HG02938 (cell line): ENCODE measurements around the gene TRPV6.

Experiments
- ATAC-seq: cut with Tn5 transposase; IDR thresholded peaks from one replicate; pipeline ENCODE4 v1.9.1; 2021; ENCODE audit warnings: mild to moderate bottlenecking, moderate library complexity; ENCODE audit not compliant: unreplicated experiment

Gene TRPV6

DNA sequence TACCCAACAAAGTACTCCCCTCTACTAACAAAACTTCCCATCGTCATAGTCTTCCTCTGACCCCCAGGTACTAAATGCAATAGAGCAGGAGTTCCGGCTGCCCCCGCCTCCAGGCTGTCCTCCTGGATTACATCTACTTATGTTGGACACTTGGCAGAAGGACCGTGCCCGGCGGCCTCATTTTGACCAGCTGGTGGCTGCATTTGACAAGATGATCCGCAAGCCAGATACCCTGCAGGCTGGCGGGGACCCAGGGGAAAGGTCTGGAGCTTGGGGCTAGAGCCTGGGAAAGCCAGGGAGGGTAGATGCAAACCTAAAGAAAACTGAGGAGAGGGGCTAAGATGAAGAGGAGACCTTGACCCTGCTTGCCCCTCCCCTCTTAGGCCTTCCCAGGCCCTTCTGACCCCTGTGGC is 15.4 kb downstream of the TRPV6 start:
- no peak for ATAC-seq

DNA sequence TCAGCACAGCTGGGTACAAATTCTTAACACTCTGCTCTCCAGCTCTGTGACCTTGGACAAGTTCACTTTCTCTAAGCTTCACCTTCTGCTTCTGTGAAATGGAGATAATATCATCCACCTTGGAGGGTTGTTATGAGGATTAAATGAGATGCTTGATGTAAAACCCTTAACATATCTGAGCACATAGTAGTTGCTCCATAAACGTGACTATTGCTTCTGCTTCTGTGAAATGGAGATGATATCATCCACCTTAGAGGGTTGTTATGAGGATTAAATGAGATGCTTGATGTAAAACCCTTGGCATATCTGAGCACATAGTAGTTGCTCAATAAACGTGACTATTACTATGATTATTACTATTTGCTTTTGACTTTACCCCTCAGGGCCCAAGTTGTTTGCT is 16.1 kb downstream of the TRPV6 start:
- no peak for ATAC-seq

DNA sequence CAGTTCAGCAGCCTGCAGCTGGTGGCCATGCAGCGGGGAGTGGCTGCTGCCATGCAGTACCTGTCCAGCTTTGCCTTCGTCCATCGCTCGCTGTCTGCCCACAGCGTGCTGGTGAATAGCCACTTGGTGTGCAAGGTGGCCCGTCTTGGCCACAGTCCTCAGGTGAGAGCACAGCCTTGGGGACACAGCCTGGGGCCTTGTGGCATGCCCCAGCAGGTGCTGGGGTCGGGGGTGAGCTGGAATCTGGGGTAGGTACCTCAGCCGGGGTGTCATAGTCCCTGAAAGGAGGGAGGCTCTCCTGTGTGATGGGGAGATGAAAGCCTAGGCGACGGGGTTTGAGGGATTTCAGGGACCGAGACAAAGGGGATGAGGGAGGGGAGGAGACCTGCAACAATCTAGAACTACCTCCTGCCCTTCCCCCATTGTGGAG is 16.5 kb downstream of the TRPV6 start:
- ATAC-seq: no peak

DNA sequence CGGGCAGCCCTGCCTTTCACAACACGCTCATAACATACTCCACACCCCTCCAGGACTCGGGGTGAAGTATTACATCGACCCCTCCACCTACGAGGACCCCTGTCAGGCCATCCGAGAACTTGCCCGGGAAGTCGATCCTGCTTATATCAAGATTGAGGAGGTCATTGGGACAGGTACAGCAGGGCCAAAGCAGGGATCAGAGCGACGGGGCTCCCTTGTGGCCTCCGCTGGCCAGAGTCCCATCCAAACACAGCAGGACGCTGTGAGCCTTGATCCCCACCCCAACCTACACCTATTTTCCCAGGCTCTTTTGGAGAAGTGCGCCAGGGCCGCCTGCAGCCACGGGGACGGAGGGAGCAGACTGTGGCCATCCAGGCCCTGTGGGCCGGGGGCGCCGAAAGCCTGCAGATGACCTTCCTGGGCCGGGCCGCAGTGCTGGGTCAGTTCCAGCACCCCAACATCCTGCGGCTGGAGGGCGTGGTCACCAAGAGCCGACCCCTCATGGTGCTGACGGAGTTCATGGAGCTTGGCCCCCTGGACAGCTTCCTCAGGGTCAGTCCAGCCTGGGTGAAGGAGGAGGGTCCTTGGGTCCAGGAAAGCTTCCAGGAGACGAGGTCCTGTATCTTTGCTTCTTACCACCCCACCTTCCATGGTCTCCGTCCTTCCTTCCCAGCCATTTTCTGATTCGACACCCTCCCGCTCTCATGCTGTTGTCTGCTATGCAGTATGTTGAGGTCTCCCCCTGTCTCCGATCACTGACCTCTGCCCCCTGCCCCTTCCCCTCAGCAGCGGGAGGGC is 17.2 kb downstream of the TRPV6 start:
- ATAC-seq: no peak

DNA sequence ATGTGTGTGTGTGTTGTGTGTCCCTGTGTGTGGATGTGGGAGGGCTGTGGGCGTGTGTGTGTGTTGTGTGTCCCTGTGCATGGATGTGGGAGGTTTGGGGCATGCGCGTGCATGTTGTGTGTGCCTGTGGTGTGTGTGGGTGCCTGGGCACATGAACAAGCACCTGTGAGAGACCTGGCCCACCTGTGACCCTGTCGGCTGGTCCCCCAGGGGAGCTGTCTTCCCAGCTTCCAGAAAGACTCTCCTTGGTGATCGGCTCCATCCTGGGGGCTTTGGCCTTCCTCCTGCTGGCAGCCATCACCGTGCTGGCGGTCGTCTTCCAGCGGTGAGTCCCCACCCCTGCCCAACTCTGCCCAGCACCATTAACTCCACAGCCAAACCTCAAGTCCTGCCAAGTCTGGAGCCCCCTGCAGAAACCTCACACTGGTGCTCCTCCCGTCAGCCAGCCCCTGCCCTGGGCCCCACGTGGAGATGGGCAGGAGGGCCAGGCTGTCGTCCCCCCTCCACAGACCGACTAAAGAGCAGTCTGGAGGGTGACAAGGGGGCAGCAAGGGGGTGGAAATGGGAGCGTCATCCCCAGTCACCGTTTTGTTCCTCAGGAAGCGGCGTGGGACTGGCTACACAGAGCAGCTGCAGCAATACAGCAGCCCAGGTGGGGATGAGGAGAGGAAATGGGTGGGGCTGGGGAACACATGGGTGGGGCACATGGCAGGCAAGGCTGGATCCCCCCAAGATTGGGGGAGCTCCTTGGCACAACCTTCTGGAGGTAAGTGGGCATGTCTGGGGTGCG is 18.0 kb downstream of the TRPV6 start:
- no peak for ATAC-seq

DNA sequence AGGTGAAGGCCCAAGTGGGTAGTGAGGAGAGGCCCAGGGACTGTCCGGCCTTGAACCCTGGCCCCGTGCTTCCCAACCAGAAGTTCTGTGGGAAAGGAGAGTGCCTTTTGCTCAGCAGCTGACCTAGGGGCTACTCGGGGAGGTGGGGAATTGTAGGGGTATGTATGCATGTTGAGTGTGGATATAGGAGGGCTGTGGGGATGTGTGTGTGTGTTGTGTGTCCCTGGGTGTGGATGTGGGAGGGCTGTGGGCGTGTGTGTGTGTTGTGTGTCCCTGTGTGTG is 18.5 kb downstream of the TRPV6 start:
- no peak for ATAC-seq

DNA sequence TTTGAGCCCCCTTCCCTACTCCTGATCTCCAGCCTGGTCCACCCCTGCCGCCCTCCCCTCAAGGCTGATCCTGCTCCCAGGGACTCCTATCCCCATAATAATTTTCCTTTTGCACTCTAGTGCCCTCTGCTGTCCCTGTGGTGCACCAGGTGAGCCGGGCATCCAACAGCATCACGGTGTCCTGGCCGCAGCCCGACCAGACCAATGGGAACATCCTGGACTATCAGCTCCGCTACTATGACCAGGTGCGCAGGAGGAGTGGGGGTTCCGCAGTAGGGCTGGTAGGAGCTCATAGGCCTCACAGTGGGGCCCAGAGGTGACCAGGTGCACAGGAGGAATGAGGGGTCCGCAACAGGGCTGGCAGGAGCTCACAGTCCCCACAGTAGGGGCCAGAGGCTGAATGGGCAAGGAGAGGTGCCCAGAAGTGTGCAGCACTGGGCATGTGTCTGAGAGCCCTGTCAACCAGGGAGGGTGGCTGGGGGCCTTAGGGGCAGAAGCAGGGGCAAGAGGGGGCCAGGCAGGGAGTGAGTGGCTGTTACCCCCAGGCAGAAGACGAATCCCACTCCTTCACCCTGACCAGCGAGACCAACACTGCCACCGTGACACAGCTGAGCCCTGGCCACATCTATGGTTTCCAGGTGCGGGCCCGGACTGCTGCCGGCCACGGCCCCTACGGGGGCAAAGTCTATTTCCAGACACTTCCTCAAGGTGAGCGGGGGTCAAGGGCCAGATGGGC is 19.0 kb downstream of the TRPV6 start:
- ATAC-seq: no peak

DNA sequence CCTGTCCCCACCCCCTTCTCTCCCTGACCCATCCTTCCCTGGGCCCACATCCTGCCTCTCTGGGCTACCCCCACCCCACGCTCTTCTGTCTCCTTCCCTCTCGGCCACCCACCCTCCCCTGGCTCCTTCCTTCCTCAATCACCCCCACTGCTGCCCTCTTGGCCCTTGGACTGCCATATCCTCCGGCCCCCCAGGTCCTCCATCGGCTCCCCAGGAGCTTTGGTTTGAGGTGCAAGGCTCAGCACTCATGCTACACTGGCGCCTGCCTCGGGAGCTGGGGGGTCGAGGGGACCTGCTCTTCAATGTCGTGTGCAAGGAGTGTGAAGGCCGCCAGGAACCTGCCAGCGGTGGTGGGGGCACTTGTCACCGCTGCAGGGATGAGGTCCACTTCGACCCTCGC is 19.8 kb downstream of the TRPV6 start:
- ATAC-seq: no peak

DNA sequence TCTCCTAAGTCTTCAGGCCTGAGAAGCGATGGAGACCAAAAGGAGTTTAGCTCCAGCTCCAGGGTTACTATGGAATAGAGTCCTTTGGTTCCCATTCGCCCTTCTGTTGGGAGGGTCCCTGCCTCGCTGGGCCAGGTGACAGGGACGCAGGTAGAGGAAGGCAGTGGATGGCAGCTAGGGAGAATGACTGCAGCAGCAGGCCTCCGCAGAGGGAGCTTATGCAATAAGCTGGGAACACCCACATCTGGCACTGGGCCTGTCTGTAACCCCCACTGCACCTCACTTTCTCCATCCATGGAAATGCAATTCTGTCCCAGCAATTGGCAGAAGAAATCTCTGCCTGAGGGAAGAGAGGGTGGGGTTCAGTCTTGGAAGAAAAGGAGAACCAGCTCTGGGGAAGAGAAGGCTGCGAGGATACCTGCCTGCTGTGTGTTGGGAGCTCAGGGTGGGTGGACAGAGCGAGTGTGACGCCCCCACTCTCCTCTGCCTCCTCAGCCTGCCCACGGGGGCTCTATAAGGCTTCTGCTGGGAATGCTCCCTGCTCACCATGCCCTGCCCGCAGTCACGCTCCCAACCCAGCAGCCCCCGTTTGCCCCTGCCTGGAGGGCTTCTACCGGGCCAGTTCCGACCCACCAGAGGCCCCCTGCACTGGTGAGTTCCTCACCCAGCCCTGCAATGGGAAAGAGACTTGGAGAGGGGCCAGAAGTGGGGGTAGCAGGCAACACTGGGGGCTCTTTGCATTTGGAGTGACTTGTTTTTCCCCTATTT is 20.4 kb downstream of the TRPV6 start:
- no peak for ATAC-seq

DNA sequence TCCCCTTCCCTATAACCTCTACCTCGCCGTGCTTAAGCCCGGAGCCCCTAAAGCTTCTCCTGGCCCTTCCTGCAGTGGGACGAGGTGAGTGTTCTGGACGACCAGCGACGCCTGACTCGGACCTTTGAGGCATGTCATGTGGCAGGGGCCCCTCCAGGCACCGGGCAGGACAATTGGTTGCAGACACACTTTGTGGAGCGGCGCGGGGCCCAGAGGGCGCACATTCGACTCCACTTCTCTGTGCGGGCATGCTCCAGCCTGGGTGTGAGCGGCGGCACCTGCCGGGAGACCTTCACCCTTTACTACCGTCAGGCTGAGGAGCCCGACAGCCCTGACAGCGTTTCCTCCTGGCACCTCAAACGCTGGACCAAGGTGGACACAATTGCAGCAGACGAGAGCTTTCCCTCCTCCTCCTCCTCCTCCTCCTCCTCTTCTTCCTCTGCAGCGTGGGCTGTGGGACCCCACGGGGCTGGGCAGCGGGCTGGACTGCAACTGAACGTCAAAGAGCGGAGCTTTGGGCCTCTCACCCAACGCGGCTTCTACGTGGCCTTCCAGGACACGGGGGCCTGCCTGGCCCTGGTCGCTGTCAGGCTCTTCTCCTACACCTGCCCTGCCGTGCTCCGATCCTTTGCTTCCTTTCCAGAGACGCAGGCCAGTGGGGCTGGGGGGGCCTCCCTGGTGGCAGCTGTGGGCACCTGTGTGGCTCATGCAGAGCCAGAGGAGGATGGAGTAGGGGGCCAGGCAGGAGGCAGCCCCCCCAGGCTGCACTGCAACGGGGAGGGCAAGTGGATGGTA is 21.5 kb downstream of the TRPV6 start:
- no peak for ATAC-seq

DNA sequence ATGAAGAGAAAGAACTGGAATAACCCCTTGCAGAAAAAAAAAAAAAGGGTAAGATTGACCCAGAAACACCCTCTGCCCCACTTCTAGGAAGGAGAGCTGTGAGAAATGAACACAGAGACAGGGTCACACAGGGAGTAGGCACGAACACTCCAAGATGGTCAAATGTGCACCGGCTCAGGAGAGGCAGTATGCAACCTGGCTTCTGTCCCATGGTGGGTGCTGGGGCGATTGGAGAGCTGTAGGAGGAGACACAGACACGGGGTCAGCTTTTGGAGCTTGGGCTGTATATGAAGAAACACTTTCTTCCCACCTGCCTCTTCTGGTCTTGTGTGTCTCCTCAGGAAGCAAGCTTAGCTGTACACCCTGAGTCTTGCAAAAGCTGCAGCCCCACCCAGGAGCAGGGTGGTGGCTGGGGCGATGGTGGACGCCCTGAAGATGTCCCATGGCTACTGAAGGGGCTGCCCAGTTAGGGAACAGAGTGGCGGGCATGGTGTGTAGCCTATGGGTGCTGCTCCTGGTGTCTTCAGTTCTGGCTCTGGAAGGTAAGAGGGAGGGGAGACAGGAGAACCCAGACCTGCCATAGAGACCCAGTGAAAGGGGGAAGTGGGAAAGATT is 22.7 kb downstream of the TRPV6 start:
- ATAC-seq: no peak

DNA sequence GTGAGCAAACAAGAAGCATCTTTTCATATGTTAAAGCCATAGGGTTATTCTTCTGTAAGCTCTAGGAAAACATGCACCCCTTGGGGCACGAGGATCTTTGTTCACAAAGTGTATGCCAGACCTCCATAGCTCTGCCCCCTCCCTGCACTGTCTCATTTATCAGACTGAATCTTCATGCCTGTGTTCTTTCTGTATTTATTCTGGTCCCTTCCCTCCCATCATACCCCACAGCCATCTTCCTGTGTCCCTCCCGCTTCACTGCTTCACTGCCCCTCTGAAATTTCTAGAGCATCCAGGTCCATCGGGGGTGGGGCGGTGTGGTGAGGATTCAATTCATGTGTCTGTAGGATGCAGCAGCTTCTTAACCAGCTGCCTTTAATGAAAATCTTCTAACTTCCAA is 23.2 kb downstream of the TRPV6 start:
- no peak for ATAC-seq

DNA sequence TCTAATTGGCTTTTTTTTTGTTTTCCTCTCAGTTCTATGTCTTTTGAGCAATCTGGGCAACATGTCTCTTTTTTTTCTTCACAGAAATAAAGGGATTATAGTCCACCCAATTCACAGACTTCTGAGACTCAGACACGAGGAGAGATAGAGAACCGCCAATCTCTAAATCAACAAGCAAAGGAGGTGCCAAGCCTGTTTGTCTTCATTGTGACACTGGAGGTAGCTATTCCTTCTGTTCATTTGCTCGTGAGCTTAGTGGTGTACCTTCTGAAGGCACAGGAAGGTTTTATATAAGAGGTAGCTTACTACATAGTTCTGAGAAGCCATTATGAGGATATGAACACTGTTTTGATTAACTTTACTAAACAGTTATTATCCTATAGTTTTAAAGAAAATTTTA is 24.6 kb downstream of the TRPV6 start:
- no peak for ATAC-seq

DNA sequence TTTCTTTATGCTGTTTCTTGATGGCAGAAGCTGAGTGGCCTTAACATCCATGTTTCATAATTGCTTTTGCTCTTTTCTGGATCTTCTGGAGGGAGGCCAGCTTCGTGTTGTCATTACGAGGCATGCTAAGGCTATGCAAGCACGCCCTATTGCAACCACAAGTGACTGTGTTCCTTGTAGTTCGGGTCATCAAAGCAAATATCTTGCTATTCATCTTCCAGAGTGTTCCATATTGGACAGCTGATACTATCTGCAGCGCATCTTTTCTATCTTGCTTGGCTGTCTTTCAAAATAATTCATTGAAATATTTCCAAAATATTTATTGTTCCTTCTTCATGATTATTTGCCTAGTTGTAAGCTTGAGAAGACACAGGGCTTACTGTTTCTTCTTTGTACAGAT is 25.7 kb downstream of the TRPV6 start:
- no peak for ATAC-seq

DNA sequence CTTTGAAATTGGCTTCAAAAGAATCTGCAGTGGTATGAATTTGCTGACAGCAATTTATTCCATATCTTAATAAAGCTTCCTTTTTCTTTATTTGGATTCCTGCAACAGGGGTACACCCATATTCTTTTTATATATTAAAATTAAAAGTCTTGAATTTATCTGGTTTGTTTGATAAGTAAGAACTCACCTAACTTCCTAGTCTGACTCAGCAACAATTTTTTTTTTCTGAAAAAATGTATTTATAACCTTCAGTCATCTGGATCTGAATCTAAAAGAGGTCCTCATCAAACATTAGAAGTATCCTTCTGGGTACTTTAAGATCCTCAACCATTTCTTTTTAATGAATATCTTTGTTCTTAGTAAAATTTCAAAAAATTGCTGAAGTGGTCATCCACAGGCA is 26.1 kb downstream of the TRPV6 start:
- no peak for ATAC-seq

DNA sequence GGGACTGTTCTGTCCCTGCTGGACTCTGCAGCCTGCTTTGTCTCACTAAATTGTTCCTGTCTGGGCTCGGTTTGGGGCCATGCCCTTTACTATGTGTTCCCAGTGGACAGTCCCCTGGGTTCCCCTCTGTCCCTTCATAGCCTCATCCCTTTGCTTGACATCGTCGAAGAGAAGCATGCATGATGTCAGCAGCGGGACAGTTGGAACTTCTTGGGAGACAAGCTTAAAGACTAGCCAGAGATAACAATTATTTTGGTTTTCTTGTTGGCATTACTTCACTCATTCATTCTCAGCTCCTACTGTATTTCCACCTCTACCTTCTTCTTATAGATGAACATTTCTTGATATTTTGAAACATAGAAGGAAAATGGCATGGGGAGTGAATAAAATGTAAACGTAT is 27.9 kb downstream of the TRPV6 start:
- no peak for ATAC-seq

DNA sequence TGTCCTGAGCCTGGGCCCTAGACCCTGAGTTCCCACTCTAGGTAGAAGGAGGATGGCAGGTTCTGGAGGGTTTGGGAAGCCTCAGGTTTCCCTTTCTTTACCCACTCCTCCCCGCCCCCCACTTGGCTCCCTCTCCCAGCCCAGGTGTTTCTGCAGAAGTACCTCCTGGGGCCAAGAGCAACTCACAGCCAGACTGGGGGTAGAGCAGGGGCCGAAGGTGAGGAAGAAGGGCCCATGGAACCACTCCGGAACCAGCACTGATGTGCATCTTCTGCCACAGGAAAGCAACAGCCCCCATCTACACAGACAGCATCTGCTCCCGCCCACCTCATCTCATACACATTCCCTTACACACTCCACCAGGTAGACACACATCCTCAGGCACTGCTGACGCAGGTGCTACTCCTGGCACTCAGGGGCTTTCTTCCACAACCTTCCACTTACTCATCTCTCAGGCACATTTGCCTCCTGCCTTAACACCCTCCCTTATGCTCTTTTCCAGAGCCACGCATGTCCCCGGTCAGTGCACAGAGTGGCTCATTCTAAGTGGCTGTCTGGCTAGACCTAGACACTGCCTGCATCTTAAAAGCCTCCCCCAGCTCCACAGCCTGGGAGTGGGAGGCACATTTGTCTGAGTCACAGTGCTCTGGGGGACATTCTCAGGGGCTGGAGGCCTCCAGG is 28.8 kb downstream of the TRPV6 start:
- ATAC-seq: no peak

DNA sequence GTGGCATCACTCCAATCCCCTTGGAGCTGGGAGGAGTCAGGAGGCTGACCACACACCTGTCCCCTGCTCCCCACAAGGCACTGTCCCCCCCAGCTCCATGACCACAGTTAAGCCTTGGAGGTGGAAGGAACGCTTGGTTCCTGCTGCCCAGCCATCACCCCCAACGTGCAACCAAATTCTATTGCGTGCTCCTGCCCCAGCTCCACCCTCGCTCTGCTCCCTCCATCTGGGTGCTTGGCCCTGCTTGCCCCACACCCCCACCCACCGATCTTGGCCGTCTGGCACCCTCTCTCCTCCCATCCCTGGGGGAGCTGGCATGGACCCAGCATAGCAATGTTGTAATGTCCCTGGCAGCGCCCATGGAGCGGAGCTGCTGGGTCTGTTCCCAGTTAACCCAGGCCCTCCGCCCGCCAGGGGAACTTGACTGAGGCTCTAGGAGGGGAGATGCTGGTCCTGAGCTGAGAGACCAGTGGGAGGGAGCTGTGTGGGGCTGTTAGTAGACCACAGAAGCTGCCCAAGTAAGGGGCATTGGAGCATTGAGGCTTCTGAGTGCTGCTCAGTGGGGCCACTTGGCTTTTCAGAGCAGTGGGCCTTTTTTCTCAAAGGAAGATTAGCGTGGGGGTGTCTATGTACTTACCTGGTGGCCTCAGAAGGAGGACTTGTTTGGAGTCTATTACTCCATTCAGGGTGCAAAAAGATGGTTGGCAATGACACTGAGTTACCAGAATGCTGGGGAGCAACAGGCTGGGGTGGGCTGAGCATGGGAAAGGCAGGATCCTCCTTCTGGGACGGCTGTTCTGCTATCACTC is 29.6 kb downstream of the TRPV6 start:
- ATAC-seq: no peak
